Stimulated activated CD8-positive, alpha-beta memory T cell treated with anti-CD3 and anti-CD28 coated beads, Interleukin-15, amount 100 ng/mL, for 48 hours (primary cell): ENCODE measurements around the gene UFC1.
"Not testable (repeated sequence)": the region's sequence is repeated elsewhere in the genome, so short reads cannot be mapped to it uniquely, and the experiment has no call there.

Experiments used
- DNase-seq, 2 donors: peaks; one replicate each; pipeline ENCODE4 v3.0.0-alpha.2; 2020; ENCODE audit warnings: low read depth in 2 of 2

UFC1 gene

DNA sequence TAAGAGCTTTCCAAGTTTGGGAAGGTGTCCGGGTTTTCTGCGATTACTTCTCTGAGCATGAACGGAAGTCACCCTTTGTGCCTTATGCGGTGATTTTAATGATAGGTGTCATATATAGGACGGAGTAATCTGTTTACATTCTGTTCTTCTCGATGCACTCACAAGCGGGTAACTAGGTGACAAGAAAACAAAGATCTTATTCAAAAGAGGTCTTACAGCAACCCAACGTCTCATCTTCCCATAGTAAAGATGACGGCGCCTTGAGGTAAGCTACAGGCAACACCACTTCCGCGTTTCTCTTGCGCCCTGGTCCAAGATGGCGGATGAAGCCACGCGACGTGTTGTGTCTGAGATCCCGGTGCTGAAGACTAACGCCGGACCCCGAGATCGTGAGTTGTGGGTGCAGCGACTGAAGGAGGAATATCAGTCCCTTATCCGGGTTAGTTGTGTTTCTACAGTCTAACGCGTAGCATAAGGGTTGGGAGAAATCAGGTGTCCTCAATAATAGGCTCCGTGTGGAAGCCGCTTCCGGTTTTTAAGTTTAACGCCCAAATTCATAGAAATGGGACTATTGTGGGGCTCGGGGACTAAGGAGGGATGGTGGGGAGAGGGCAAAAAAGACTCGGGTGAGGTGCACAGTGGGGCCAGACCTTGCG lies at the start of gene UFC1:
Gene UFC1 (plus strand): TSS at position 297 of the 656 bp plus-strand sequence. CDS start 20 bp downstream, at position 317.
- peak; percentile 58 to 72 for DNase-seq

DNA sequence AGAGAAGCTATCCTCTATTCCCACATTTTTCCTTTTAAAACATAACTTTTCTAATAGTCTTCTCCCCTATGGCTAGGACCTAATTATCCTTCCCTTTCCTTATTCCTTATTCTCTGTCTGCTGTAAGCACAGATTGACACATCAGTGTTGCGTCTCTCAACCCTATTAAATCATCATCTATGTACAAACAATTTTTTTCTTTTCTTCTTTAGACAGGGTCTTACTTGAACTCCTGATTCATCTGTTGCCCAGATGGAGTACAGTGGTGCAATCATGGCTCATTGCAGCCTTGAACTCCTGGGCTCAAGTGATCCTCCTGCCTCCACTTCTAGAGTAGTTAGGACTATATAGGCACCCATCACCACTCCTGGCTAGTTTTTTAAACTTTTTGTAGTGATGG lies 47.3 kb upstream of the UFC1 start:
- no peak for DNase-seq

DNA sequence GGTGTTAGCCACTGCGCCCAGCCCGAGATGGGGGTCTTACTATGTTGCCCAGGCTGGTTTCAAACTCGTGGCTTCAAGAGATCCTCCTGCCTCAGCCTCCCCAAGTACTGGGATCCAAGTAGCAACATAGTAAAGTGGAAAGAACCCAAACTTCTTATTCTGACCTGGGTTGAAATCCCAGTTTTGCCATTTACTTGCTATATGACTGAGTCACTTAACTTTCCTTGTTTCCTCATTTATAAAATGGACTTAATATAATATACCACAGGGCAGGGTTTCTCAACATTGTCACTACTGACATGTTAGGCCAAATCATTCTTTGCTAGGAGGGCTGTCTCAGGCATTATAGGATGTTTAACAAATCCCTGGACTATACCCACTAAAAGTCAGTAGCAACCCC lies 42.7 kb upstream of the UFC1 start:
- no peak for DNase-seq

- no peak for DNase-seq
Observed at GRCh38 chr1:161111527-161111926, 42.3 kb upstream of the UFC1 start.

- no peak for DNase-seq
Observed at GRCh38 chr1:161113915-161114314, 39.9 kb upstream of the UFC1 start.

GRCh38 chr1:161114556-161114955 lies 39.2 kb upstream of the UFC1 start:
- DNase-seq = no peak

DNA sequence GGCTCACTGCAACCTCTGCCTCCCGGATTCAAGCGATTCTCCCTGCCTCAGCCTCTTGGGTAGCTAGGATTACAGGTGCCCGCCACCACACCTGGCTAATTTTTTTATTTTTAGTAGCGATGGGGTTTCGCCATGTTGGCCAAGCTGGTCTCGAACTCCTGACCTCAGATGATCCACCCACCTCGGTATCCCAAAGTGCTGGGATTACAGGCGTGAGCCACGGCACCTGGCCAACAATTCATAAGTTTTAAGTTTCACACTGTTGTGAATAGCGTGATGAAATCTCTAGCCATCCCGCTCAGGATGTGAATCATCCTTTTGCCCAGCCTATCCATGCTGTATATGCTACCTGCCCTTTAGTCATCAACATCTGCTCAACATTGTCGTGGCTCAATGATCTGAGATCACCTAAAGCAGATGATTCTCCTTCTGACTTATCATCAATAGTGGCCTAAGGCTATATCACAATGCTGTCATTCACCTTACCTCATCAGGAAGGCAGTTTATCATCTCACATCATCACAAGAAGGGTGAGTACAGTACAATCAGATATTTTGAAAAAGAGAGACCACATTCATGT lies 38.6 kb upstream of the UFC1 start:
- DNase-seq = peak in 1 of 2 donors; percentile 49

GRCh38 chr1:161115961-161116360 lies 37.8 kb upstream of the UFC1 start:
- not testable (repeated sequence) for DNase-seq

- DNase-seq = peak; percentile 82 to 83
Observed at GRCh38 chr1:161117759-161118581, 35.8 kb upstream of the UFC1 start, which contains the start of the genes NIT1 and PFDN2. TSS of gene NIT1 (plus strand) at chr1:161118105. CDS start at chr1:161118177, 72 bp downstream. TSS of gene PFDN2 (minus strand) at chr1:161118037. CDS start at chr1:161118026, 11 bp downstream.

DNA sequence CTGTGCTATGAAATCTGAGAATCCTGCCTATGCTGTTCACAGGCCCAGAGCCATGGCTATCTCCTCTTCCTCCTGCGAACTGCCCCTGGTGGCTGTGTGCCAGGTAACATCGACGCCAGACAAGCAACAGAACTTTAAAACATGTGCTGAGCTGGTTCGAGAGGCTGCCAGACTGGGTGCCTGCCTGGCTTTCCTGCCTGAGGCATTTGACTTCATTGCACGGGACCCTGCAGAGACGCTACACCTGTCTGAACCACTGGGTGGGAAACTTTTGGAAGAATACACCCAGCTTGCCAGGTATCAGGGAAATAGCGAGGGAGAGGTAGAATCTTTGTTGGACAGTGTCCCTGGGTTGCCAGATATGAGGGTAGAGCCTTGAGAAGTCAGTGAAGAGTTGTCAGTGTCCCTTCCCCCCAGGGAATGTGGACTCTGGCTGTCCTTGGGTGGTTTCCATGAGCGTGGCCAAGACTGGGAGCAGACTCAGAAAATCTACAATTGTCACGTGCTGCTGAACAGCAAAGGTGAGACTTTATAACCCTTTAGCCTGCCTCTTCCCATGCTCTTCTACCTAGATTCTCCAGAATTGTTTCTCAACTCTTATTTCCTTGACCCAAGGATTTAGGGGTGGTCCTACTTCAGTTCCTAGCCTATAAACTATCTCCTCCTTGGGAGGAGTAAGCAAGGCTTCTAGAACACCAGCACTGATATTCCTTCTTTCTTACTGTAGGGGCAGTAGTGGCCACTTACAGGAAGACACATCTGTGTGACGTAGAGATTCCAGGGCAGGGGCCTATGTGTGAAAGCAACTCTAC lies 34.5 kb upstream of the UFC1 start:
- peak in 1 of 2 donors; percentile 59 for DNase-seq

GRCh38 chr1:161121042-161121650 lies 32.6 kb upstream of the UFC1 start:
- no peak for DNase-seq

DNA sequence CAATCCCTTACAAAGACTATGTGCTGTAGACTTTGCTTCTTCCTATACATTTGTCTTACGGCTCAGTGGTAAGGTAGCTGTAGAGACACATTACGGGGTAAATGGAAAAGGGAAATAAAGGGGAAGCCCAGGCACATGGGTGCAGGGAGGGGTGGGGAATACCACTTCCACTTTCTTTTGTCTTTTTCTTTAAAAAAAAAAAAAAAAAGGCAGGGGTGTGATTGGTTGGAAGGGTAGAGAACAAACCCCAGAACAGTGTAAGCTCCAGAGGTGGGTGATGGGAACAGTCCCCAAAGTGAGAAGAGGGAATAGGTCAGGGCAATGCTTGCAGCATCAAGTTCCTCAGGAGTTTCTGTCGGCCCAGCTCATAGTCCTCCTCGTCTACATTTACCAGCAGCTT lies 31.9 kb upstream of the UFC1 start:
- DNase-seq = no peak

DNA sequence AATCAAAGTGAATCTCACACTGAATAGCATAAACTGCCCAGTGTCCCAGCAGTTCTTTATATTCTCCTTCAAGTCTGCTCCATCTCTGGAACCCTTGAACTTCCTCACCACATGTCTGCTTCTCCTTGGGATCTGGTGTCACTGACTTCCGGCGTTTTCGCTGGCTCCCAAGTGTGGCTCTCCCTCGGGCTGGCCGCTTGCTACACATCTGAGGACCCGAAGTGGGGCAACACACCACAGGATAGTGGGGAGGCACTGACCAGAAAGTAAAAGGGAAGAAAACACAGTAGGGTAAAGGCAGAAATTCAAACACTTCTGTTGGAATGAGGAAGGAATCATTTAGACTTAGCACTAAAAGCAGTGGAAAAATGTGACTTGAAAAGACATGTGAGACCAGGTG lies 30.8 kb upstream of the UFC1 start:
- DNase-seq = no peak

DNA sequence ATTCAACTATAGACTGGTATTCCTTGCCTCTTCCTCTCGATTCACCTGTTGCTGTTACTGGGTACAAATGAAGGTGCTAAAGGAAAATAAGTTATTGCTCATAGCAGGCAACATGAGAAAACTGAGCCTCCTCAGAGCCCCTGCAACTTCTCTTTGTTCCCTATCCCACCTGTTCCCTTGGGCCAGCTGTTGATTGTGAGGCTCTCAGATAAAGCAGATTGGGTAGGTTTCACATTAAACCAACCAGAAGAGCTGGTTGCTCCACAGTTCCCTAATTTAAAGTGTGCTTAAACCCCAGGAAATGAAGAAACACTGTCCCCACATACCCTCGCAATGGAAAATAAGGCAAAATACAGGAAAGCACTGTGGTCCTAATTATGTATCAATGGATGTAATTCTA lies 26.1 kb upstream of the UFC1 start:
- DNase-seq = no peak

- no peak for DNase-seq
Observed at GRCh38 chr1:161128591-161129420, 25.0 kb upstream of the UFC1 start.

- no peak for DNase-seq
Observed at GRCh38 chr1:161130266-161130665, 23.5 kb upstream of the UFC1 start.

DNA sequence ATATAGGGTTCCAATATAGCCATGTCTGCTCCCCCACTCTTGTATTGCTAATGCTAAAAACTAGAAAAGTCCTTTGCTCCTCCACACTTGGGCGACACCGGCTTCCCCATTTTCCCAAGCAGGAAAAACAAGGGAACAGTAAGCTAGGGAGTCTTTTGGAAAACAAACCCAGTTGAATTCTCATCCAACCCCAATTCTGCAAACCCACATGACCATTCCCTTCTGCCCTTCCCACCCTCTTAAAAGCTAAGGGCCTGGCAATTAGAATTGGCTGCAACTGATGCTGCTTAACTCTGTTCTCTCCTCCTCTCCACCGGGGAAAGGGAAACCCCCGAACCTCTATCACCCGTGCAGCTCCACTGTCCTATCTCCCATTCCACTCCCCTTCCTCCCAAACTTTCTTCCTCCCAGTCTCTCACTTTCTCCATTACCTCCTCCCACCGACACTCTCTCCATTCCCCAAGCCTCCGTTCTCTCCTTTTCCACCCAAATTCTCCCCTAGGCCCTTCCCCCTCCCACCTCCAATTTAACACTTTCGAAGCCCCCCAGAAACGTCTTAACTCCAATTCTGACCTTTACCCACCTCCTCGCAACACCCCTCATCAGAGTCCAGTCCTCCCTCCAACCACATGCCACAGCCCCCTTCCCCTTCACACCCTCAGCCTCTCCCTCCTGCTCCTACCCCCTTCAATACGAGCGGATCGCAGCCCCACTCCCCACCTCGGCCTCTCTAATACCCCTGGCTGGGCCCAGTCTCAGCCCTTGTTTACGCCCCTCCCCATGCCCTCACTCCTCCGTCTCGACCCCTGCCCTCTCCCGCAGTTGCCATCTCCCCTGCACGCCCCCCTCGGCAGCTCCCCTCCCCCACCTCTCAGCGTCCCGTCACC lies 22.0 kb upstream of the UFC1 start:
- no peak for DNase-seq

DNA sequence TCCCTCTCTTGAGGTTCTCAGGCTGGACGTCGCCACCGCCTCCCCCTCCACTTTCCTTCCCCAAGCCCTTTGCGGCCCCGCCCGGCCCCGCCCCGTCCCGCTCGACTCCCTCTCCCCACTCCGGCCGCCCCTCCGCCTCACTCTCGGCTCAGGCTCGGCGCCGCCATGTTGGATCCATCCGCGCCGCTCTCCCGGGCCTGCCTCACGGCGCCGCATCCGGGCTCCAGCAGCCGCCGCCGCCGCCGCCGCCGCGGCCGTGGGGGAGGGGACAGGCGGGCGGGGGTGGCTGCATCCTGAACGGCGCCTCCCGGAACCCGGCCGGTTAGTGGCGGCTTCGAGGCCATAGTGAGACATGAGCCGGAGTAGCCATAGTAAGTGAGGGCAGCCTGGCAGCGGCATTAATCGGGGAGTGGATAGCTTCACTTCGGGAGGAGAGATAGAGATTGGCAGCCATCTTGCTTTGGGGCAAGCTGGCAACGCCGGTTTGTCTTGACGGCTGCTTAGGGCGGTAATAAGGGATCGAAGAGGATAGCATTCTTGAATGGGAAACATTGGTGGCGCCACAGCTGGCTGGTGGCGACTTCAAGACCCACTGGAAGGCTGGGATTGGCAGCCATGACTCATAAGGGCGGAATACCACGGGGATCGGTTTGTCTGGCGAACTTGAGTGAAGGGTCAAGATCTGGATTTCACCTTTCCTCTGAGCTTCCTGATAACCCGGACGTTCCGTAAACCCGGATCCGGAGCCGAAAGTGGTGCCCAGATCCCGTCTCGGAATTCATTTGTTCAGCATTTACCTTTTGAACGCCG lies 21.2 kb upstream of the UFC1 start, which contains the start of gene DEDD:
Gene DEDD (minus strand): TSS at position 258 of the 810 bp plus-strand sequence. CDS start 8,205 bp downstream, outside the sequence.
- peak; percentile 82 to 86 for DNase-seq
